Caco-2 (cell line): ENCODE measurements around the gene RAD51B. TPM values are rescaled to one million over a fixed set of nuclear protein-coding genes. Genes with fewer than 3 reads are reported as not detected.

Experiments used
- BruUV-seq: library from RNA; stranded (reverse); fragments of 400-500 nt; replicated peaks from 2 replicates; lab custom pipeline; 2021; lab: Mats Ljungman, UMichigan
- CTCF ChIA-PET: fragments of 300-600 bp; sonication (Branson Sonifier 250); formaldehyde crosslinking; loops from one replicate; lab custom pipeline; 2022; ENCODE audit warnings: antibody characterized with exemption; lab: Charles Lee
- POLR2A ChIA-PET: fragments of 300-600 bp; sonication (Branson Sonifier 250); formaldehyde crosslinking; loops from one replicate; lab custom pipeline; 2022; ENCODE audit warnings: antibody characterized with exemption; lab: Charles Lee
- DNase-seq, 2 experiments: peaks; one replicate each; pipeline versions ENCODE4 v3.0.0 to v3.0.0-alpha.2; 2020 to 2022
- H3K27me3 ChIP-seq: replicated peaks from 2 replicates; pipeline ENCODE4 v1.6.0; 2011; ENCODE audit warnings: low read length; ENCODE audit not compliant: control insufficient read depth, insufficient read depth
- H3K36me3 ChIP-seq: 2 replicates; pipeline ENCODE4 v1.5.1; 2011; ENCODE audit warnings: low read length; ENCODE audit not compliant: control insufficient read depth, insufficient read depth
- H3K4me1 ChIP-seq: fragments of 250-450 bp; sonication (Bioruptor Pico); 2 replicates; pipeline ENCODE4 v1.5.1; 2020; ENCODE audit warnings: mild to moderate bottlenecking
- H3K4me3 ChIP-seq: 2 replicates; pipeline ENCODE4 v1.5.1; 2011; ENCODE audit warnings: low read depth, mild to moderate bottlenecking, control low read depth, low read length
- H3K9me3 ChIP-seq: fragments of 250-450 bp; sonication (Bioruptor Pico); 2 replicates; pipeline ENCODE4 v1.5.1; 2020; ENCODE audit warnings: mild to moderate bottlenecking, moderate library complexity
- H3K27ac Mint-ChIP-seq: one replicate; pipeline ENCODE4 v1.8.0; 2022; ENCODE audit warnings: mixed read lengths; ENCODE audit not compliant: unreplicated experiment
- H3K27me3 Mint-ChIP-seq: one replicate; pipeline ENCODE4 v1.8.0; 2022; ENCODE audit warnings: mixed read lengths; ENCODE audit not compliant: insufficient read depth, unreplicated experiment
- H3K36me3 Mint-ChIP-seq: one replicate; pipeline ENCODE4 v1.8.0; 2022; ENCODE audit warnings: mild to moderate bottlenecking, mixed read lengths; ENCODE audit not compliant: insufficient read depth, unreplicated experiment
- H3K4me1 Mint-ChIP-seq: one replicate; pipeline ENCODE4 v1.8.0; 2022; ENCODE audit warnings: low read depth, mixed read lengths; ENCODE audit not compliant: unreplicated experiment
- H3K4me3 Mint-ChIP-seq: one replicate; pipeline ENCODE4 v1.8.0; 2022; ENCODE audit warnings: mild to moderate bottlenecking, moderate library complexity, mixed read lengths; ENCODE audit not compliant: unreplicated experiment
- H3K9me3 Mint-ChIP-seq: one replicate; pipeline ENCODE4 v1.8.0; 2022; ENCODE audit warnings: mixed read lengths; ENCODE audit not compliant: unreplicated experiment
- CTCF ChIP-seq, 2 experiments: fragments of 200-600 bp in 1 of 2; IDR thresholded peaks; 1 replicate in 1 of 2; 2 replicates in 1 of 2; pipeline versions ENCODE4 v1.5.1 to v1.8.0; 2011 to 2022; ENCODE audit warnings: antibody characterized with exemption in 1 of 2, control low read depth in 1 of 2, inconsistent platforms in 1 of 2, low read depth in 1 of 2, low read length in 1 of 2, mild to moderate bottlenecking in 1 of 2, moderate library complexity in 1 of 2; ENCODE audit not compliant: insufficient read depth in 1 of 2, severe bottlenecking in 1 of 2, unreplicated experiment in 1 of 2
- intact Hi-C: fragments of 100-400 bp; cut with micrococcal nuclease; formaldehyde crosslinking; loops from one replicate; pipeline ENCODE4 v1.10.0; 2022; ENCODE audit not compliant: unreplicated experiment
- total RNA-seq: library from RNA; stranded (reverse); gene quantifications from 2 replicates; pipeline ENCODE4 v1.2.3, GENCODE V29; 2022

The RAD51B gene
- total RNA-seq, 1 experiment from 2014 or later = 16.7 TPM

- BruUV-seq = no TSS peak
- no peaks in the 10 kb centered on the region for H3K36me3 Mint-ChIP-seq
- TF ChIP-seq CTCF (IDR thresholded peaks at IDR 0.05; ENCODE audit: insufficient read depth in 1 of 2, low read depth in 1 of 2, low read length in 1 of 2, severe bottlenecking in 1 of 2, unreplicated experiment in 1 of 2) = no peak
- H3K4me3 Mint-ChIP-seq = no peak overlapping the region
- intact Hi-C loops = no loop called here
- H3K27me3 Mint-ChIP-seq = no peaks in the 10 kb centered on the region
- CTCF ChIA-PET = no interaction called here
- no peak overlapping the region for H3K27ac Mint-ChIP-seq
- Histone ChIP-seq H3K4me1 (peaks cover 16% of the 10 kb centered on the region), H3K27me3 (no peaks in the 10 kb centered on the region), H3K36me3 (no peaks in the 10 kb centered on the region), H3K4me3 (no peak overlapping the region), H3K9me3 (no peaks in the 10 kb centered on the region)
- no peaks in the 10 kb centered on the region for H3K9me3 Mint-ChIP-seq
- no peaks in the 10 kb centered on the region for H3K4me1 Mint-ChIP-seq
- POLR2A ChIA-PET = no interaction called here
- DNase-seq = no peak
Measured at GRCh38 chr14:68190032-68190431, 370.5 kb downstream of the RAD51B start.

DNA sequence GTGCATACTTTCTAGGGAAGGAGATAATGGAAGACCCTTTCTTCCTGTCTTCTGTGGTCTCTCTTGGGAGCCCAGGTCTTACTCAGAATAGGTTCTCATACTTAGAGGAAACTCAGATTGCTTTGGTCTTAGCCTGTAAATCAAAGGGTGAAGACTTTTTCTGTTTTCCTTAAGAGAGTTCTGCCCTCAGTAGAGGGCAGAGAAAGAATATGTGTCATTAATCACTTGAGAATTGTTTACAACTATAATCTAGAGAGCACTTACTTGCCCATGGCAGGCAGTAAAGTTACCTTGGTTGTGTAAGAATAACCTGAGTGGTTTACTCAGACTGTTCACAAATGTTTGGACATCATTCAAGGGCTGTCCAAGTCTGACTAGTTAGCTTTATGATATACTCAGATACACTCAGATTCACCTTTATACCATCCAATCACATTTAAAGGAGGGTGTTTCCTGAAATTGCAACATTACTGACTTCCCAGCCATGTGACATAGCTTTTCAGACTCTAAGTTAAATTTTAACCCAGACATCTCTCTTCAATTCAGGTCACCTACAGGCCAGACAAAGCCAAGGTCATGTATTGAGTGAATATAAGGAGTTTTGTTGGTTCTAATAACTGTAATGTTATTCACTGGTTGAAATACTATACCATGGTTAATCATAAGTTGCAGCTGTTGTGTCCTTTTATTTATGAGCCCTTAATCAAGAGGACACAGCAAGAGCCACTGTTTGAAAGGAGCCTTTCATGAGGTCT is 372.2 kb downstream of the RAD51B start:
- Mint-ChIP-seq H3K27ac (no peak overlapping the region), H3K4me3 (no peak overlapping the region), H3K4me1 (no peaks in the 10 kb centered on the region), H3K36me3 (no peaks in the 10 kb centered on the region), H3K27me3 (no peaks in the 10 kb centered on the region), H3K9me3 (no peaks in the 10 kb centered on the region)
- DNase-seq = peak; percentile 45 to 61
- CTCF ChIA-PET = interaction anchor here (0.7 to 1.5 kb wide), 3 partner anchors 19 to 672 kb away, joined by 3 to 5 read pairs (median 4); no protein-coding TSS in a partner anchor
- Histone ChIP-seq H3K9me3 (no peaks in the 10 kb centered on the region), H3K27me3 (no peaks in the 10 kb centered on the region), H3K4me1 (peaks cover 16% of the 10 kb centered on the region), H3K36me3 (no peaks in the 10 kb centered on the region), H3K4me3 (no peak overlapping the region)
- no TSS peak for BruUV-seq
- intact Hi-C loops = loop anchor here (1.0 kb wide), 2 partner anchors 19 to 27 kb away; no protein-coding TSS in a partner anchor
- TF ChIP-seq CTCF (IDR thresholded peaks at IDR 0.05; ENCODE audit: insufficient read depth in 1 of 2, low read depth in 1 of 2, low read length in 1 of 2, severe bottlenecking in 1 of 2, unreplicated experiment in 1 of 2) = no peak
- POLR2A ChIA-PET = interaction anchor here (0.6 to 0.7 kb wide), 2 partner anchors 437 to 625 kb away, joined by 3 read pairs; no protein-coding TSS in a partner anchor

DNA sequence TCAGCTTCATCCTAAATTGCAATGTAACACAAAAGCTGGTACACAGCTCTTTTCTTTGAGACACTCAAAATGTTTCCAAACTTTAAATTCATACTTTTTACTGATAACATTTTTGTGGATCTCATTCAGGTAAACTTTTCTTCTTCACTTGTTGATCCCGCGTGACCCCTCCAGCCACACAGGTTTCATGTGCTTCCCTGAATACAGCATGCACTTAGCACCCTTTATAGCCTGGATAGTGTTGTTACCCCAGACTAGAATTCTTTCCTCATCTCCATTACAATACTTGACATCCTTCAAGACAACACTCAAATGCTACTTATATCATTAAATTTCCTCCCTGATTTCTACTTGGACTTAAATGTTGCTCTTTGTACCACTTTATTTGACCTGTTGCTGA is 373.4 kb downstream of the RAD51B start:
- DNase-seq = no peak
- intact Hi-C loops = no loop called here
- no peak overlapping the region for H3K27ac Mint-ChIP-seq
- no peaks in the 10 kb centered on the region for H3K36me3 Mint-ChIP-seq
- peaks cover 16% of the 10 kb centered on the region for H3K4me1 ChIP-seq
- no peak overlapping the region for H3K4me3 Mint-ChIP-seq
- ChIA-PET CTCF (interaction anchor here (0.6 kb wide), 1 partner anchor 906 kb away, joined by 3 read pairs; no protein-coding TSS in a partner anchor), POLR2A (no interaction called here)
- H3K9me3 ChIP-seq = no peaks in the 10 kb centered on the region
- no peak for TF ChIP-seq CTCF (IDR thresholded peaks at IDR 0.05; ENCODE audit: insufficient read depth in 1 of 2, low read depth in 1 of 2, low read length in 1 of 2, severe bottlenecking in 1 of 2, unreplicated experiment in 1 of 2)
- H3K27me3 ChIP-seq = no peaks in the 10 kb centered on the region
- no peak overlapping the region for H3K4me3 ChIP-seq
- H3K9me3 Mint-ChIP-seq = no peaks in the 10 kb centered on the region
- no peaks in the 10 kb centered on the region for H3K36me3 ChIP-seq
- H3K27me3 Mint-ChIP-seq = no peaks in the 10 kb centered on the region
- BruUV-seq = no TSS peak
- H3K4me1 Mint-ChIP-seq = no peaks in the 10 kb centered on the region
